HepG2 (cell line): ENCODE data around the gene PRIMPOL. TPM values are rescaled to one million over a fixed set of nuclear protein-coding genes. Genes with fewer than 3 reads are reported as not detected.

Source experiments
- ATAC-seq: fragments of 200-7000 bp; cut with Tn5 transposase; 3 replicates; pipeline ENCODE4 v1.9.1; 2020; ENCODE audit warnings: mild to moderate bottlenecking, moderate library complexity
- BruUV-seq: library from RNA; stranded (reverse); fragments of 400-500 nt; replicated peaks from 2 replicates; lab custom pipeline; 2021; lab: Mats Ljungman, UMichigan
- CTCF ChIA-PET: fragments of 300-600 bp; formaldehyde crosslinking; extraction: SDS; loops from one replicate; lab custom pipeline; 2021; ENCODE audit warnings: low total read pairs, inconsistent platforms, low intra/inter-chr PET ratio; lab: Yijun Ruan, JAX
- POLR2A ChIA-PET: fragments of 350-600 bp; sonication (Branson Sonifier 250); formaldehyde crosslinking; loops from one replicate; lab custom pipeline; 2020; ENCODE audit warnings: antibody characterized with exemption, inconsistent platforms; lab: Yijun Ruan, JAX
- DNase-seq: peaks from one replicate; pipeline ENCODE4 v3.0.0-alpha.2; 2015; ENCODE audit warnings: low spot score
- FAIRE-seq: peaks from 3 replicates; lab custom pipeline; 2011; peaks lifted over from hg19 to GRCh38; lab: Jason Lieb, UNC
- H2AFZ ChIP-seq: one replicate; pipeline ENCODE4 v1.6.1; 2011; ENCODE audit warnings: low read length, inconsistent platforms
- H3K27ac ChIP-seq: fragments of 300-600 bp; 3 replicates; pipeline ENCODE4 v1.8.0; 2011; ENCODE audit warnings: mixed run types, mild to moderate bottlenecking, mixed read lengths, low read length, inconsistent platforms; ENCODE audit not compliant: insufficient read depth; ENCODE audit errors: extremely low read length
- H3K27me3 ChIP-seq, 2 experiments: fragments of 200-600 bp in 1 of 2; 2 replicates in 1 of 2; 3 replicates in 1 of 2; pipeline versions ENCODE4 v1.6.0 to v1.8.0; 2011; ENCODE audit warnings: low read length in 2 of 2, mild to moderate bottlenecking in 2 of 2, moderate library complexity in 2 of 2, inconsistent platforms in 1 of 2; ENCODE audit not compliant: insufficient read depth in 2 of 2, control insufficient read depth in 1 of 2
- H3K36me3 ChIP-seq, 2 experiments: fragments of 200-600 bp in 1 of 2; replicated peaks in 1 of 2; 2 replicates in 1 of 2; 3 replicates in 1 of 2; pipeline versions ENCODE4 v1.5.1 to v1.8.0; 2011; ENCODE audit warnings: low read length in 2 of 2, inconsistent platforms in 1 of 2; ENCODE audit not compliant: insufficient read depth in 2 of 2, control insufficient read depth in 1 of 2
- H3K4me1 ChIP-seq: 2 replicates; pipeline ENCODE4 v1.5.1; 2012; ENCODE audit warnings: low read length, inconsistent platforms; ENCODE audit not compliant: insufficient read depth
- H3K4me2 ChIP-seq: 2 replicates; pipeline ENCODE4 v1.6.0; 2011; ENCODE audit warnings: low read depth, low read length, inconsistent platforms
- H3K4me3 ChIP-seq, 3 experiments: fragments of 200-600 bp in 1 of 3; sonication (generic), shearing (Covaris generic) in 1 of 3; replicated peaks in 1 of 3; 2 replicates each; pipeline ENCODE4 v1.5.1; 2011 to 2016; ENCODE audit warnings: low read length in 3 of 3, inconsistent platforms in 2 of 3, low read depth in 2 of 3, mild to moderate bottlenecking in 2 of 3, control low read depth in 1 of 3, mixed read lengths in 1 of 3; ENCODE audit not compliant: insufficient read depth in 1 of 3
- H3K79me2 ChIP-seq: one replicate; pipeline ENCODE4 v1.6.1; 2011; ENCODE audit warnings: low read length, inconsistent platforms; ENCODE audit not compliant: insufficient read depth
- H3K9ac ChIP-seq: 2 replicates; pipeline ENCODE4 v1.6.0; 2011; ENCODE audit warnings: mild to moderate bottlenecking, low read depth, low read length, inconsistent platforms; ENCODE audit not compliant: insufficient read depth
- H3K9me3 ChIP-seq: 2 replicates; pipeline ENCODE4 v1.5.1; 2012; ENCODE audit warnings: mild to moderate bottlenecking, low read length
- H4K20me1 ChIP-seq: 2 replicates; pipeline ENCODE4 v1.6.0; 2011; ENCODE audit warnings: inconsistent platforms, mild to moderate bottlenecking, low read length, moderate library complexity; ENCODE audit not compliant: insufficient read depth
- CCDC6 ChIP-seq: sonication (generic); formaldehyde crosslinking; IDR thresholded peaks from 2 replicates; pipeline ENCODE4 v1.8.1; 2022; ENCODE audit warnings: mild to moderate bottlenecking, missing genetic modification reagents, moderate library complexity
- KMT2A ChIP-seq: sonication (generic); formaldehyde crosslinking; IDR thresholded peaks from 2 replicates; pipeline ENCODE4 v1.4.0; 2020; ENCODE audit warnings: missing genetic modification reagents
- RERE ChIP-seq: IDR thresholded peaks from 2 replicates; pipeline ENCODE4 v1.6.1; 2016; ENCODE audit warnings: low read depth, missing genetic modification reagents, missing compliant biosample characterization
- ZMYM4 ChIP-seq: sonication (generic); formaldehyde crosslinking; IDR thresholded peaks from 2 replicates; pipeline ENCODE4 v1.8.1; 2023; ENCODE audit warnings: mild to moderate bottlenecking, missing genetic modification reagents
- ZNF12 ChIP-seq: sonication (generic); formaldehyde crosslinking; IDR thresholded peaks from 2 replicates; pipeline ENCODE4 v1.5.0; 2020; ENCODE audit warnings: missing genetic modification reagents
- ZNF749 ChIP-seq: sonication (generic); formaldehyde crosslinking; IDR thresholded peaks from 2 replicates; pipeline ENCODE4 v1.8.0; 2022; ENCODE audit warnings: mild to moderate bottlenecking, missing genetic modification reagents, moderate library complexity, borderline replicate concordance
- ZSCAN20 ChIP-seq: sonication (generic); formaldehyde crosslinking; IDR thresholded peaks from 2 replicates; pipeline ENCODE4 v1.4.0; 2020; ENCODE audit warnings: missing genetic modification reagents, mild to moderate bottlenecking, borderline replicate concordance
- WGBS: methylation state at CpG from one replicate; pipeline ENCODE4 v1.1.6; 2017; ENCODE audit warnings: low lambda C conversion rate; 5-methylcytosine and 5-hydroxymethylcytosine counted together
- in situ Hi-C: cut with HindIII; loops from 2 replicates; pipeline ENCODE4 v1.10.0; 2017; ENCODE audit warnings: low pct_unique_long_range_greater_than_20kb; ENCODE audit not compliant: extremely low pct_ligation_motif_present
- intact Hi-C: fragments of 100-400 bp; cut with micrococcal nuclease; formaldehyde crosslinking; loops from one replicate; pipeline ENCODE4 v1.10.0; 2022; ENCODE audit not compliant: unreplicated experiment
- polyA plus RNA-seq, 8 experiments: library from polyadenylated mRNA; depleted of rRNA in 3 of 8; stranded (reverse) in 7 of 8; unstranded in 1 of 8; fragments of >200 nt; fragmentation: Illumina TruSeq in 4 of 8; extraction: Trizol in 4 of 8; gene quantifications; 2 replicates each; pipeline versions ENCODE4 v1.2.1 to v1.2.3, GENCODE V29; 2011 to 2016; ENCODE audit warnings: low read depth in 4 of 8, missing spikeins in 1 of 8, mixed read lengths in 1 of 8; ENCODE audit not compliant: insufficient read depth in 1 of 8
- total RNA-seq, 5 experiments: library from RNA; depleted of rRNA; stranded (reverse); fragments of >200 nt; fragmentation: Illumina TruSeq; extraction: Trizol; gene quantifications; 2 replicates each; pipeline ENCODE4 v1.2.3, GENCODE V29; 2016; ENCODE audit warnings: low read depth in 1 of 5

PRIMPOL gene
- total and polyA plus RNA-seq, 2 of the 13 experiments (the other 11 are each of a cell fraction or from before 2014, with no cell fraction given): 7.3 to 11.0 TPM

GRCh38 chr4:184653650-184654049 lies 4.1 kb downstream of the PRIMPOL start:
- peaks cover 11% of the 10 kb centered on the region for H3K79me2 ChIP-seq
- FAIRE-seq (no peak), DNase-seq (no peak), ATAC-seq (no peak)
- peaks cover 20% of the 10 kb centered on the region for H3K4me1 ChIP-seq
- CTCF ChIA-PET: no interaction called here
- TF ChIP-seq ZSCAN20: no peak
- in situ Hi-C loops: no loop called here
- H3K36me3 ChIP-seq: no peaks in the 10 kb centered on the region
- no peaks in the 10 kb centered on the region for H3K9me3 ChIP-seq
- H3K27me3 ChIP-seq: no peaks in the 10 kb centered on the region; a peak in 1 of 5 replicates
- POLR2A ChIA-PET: interaction anchor here (1.0 kb wide), 1 partner anchor 180 kb away, joined by 3 read pairs; the partner anchor contains the start of gene IRF2
- 83% methylated on average over 2 of the region's 2 CpGs for WGBS
- BruUV-seq: no TSS peak
- no peak overlapping the region for H3K4me2 ChIP-seq
- H3K9ac ChIP-seq: no peak overlapping the region
- H2AFZ ChIP-seq: no peak overlapping the region
- H4K20me1 ChIP-seq: no peaks in the 10 kb centered on the region
- H3K4me3 ChIP-seq: no peak overlapping the region
- no peak overlapping the region for H3K27ac ChIP-seq
- intact Hi-C loops: no loop called here

GRCh38 chr4:184655889-184656869 lies 6.6 kb downstream of the PRIMPOL start:
- Histone ChIP-seq H3K27ac (no peak overlapping the region), H3K36me3 (no peaks in the 10 kb centered on the region; a peak in 1 of 5 replicates), H4K20me1 (no peaks in the 10 kb centered on the region), H2AFZ (no peak overlapping the region), H3K4me1 (peaks cover 10% of the 10 kb centered on the region; the same call in 1 of the 2 replicates), H3K4me2 (no peak overlapping the region), H3K79me2 (no peaks in the 10 kb centered on the region), H3K4me3 (no peak overlapping the region), H3K27me3 (no peaks in the 10 kb centered on the region), H3K9me3 (no peaks in the 10 kb centered on the region), H3K9ac (no peak overlapping the region)
- intact Hi-C loops (no loop called here), in situ Hi-C loops (no loop called here)
- ATAC-seq (no peak), FAIRE-seq (no peak), DNase-seq (no peak)
- no TSS peak for BruUV-seq
- ChIA-PET POLR2A (no interaction called here), CTCF (no interaction called here)
- WGBS: 86% methylated on average over 8 of the region's 8 CpGs
- TF ChIP-seq RERE (CRISPR knock-in tag) (no peak), ZNF749 (no peak), ZMYM4 (no peak), CCDC6 (no peak), ZNF12 (peak; percentile 93), KMT2A (CRISPR knock-in tag) (no peak)
